Measurements from ENCODE around the gene CDC42EP4.

- TF ChIP-seq EZH2 (IDR thresholded peaks at IDR 0.05; ENCODE audit: borderline replicate concordance, insufficient read depth, low read length, poor library complexity, severe bottlenecking) (no peak), EP300 (conservative IDR thresholded peaks at IDR 0.05; ENCODE audit: poor library complexity, severe bottlenecking) (no peak), REST (IDR thresholded peaks at IDR 0.05; ENCODE audit: borderline replicate concordance) (no peak), RAD21 (conservative IDR thresholded peaks at IDR 0.05) (no peak), TAF1 (IDR thresholded peaks at IDR 0.05; ENCODE audit: low read depth) (no peak), SMC3 (conservative IDR thresholded peaks at IDR 0.05; ENCODE audit: poor library complexity) (no peak), POLR2AphosphoS5 (IDR thresholded peaks at IDR 0.05) (no peak)
- TF ChIP-seq, protein P1, sequence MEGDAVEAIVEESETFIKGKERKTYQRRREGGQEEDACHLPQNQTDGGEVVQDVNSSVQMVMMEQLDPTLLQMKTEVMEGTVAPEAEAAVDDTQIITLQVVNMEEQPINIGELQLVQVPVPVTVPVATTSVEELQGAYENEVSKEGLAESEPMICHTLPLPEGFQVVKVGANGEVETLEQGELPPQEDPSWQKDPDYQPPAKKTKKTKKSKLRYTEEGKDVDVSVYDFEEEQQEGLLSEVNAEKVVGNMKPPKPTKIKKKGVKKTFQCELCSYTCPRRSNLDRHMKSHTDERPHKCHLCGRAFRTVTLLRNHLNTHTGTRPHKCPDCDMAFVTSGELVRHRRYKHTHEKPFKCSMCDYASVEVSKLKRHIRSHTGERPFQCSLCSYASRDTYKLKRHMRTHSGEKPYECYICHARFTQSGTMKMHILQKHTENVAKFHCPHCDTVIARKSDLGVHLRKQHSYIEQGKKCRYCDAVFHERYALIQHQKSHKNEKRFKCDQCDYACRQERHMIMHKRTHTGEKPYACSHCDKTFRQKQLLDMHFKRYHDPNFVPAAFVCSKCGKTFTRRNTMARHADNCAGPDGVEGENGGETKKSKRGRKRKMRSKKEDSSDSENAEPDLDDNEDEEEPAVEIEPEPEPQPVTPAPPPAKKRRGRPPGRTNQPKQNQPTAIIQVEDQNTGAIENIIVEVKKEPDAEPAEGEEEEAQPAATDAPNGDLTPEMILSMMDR (IDR thresholded peaks at IDR 0.05; ENCODE audit: poor library complexity, severe bottlenecking), result no peak
These were observed 19.7 kb downstream of the CDC42EP4 start for GRCh38 chr17:73292031-73292531.

All from neural cell (in vitro differentiated cells).